Lower leg skin (tissue), 3 donors: ENCODE data around the gene TP63.

Experiments
- CTCF ChIP-seq, 3 donors: fragments of 450-650 bp; IDR thresholded peaks; one replicate each; pipeline ENCODE4 v1.5.1; 2016; ENCODE audit warnings: antibody characterized with exemption in 3 of 3, mild to moderate bottlenecking in 3 of 3, moderate library complexity in 2 of 3
- POLR2A ChIP-seq, 2 donors: fragments of 450-650 bp; IDR thresholded peaks; one replicate each; pipeline ENCODE4 v1.6.1; 2016 to 2017; ENCODE audit warnings: antibody characterized with exemption in 2 of 2, mild to moderate bottlenecking in 1 of 2, moderate library complexity in 1 of 2

DNA sequence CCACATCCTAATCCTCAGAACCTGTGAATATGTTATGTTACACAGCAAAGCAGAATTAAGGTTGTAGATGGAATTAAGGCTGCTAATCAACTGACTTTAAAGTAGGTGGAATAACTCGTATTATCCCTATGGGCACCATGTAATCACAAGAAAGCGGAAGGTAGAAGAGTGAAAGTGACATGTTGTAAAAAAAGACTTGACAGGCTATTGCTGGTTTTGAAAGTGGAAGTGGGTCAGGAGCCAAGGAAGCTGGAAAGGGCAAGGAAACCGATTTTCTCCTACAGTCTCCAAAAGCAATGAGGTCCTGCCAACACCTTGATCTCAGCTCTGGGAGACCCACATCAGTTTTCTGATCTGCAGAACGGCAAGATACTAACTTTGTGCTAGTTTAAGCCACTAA is 6.6 kb downstream of the TP63 start:
- TF ChIP-seq CTCF (IDR thresholded peaks at IDR 0.05) (no peak), POLR2A (IDR thresholded peaks at IDR 0.05) (no peak)
